Kidney epithelial cell (primary cell): ENCODE results near the gene ITPKC. TPM values are rescaled to one million over a fixed set of nuclear protein-coding genes. Genes with fewer than 3 reads are reported as not detected.

Source experiments
- DNase-seq: peaks from one replicate; pipeline ENCODE4 v3.0.0-alpha.2; 2010; ENCODE audit warnings: low read depth
- H3K27me3 ChIP-seq: 2 replicates; pipeline ENCODE4 v1.6.0; 2011; ENCODE audit warnings: low read length; ENCODE audit not compliant: control insufficient read depth, insufficient read depth
- H3K36me3 ChIP-seq: 2 replicates; pipeline ENCODE4 v1.5.1; 2011; ENCODE audit warnings: low read length; ENCODE audit not compliant: control insufficient read depth, insufficient read depth
- H3K4me3 ChIP-seq: 2 replicates; pipeline ENCODE4 v1.5.1; 2011; ENCODE audit warnings: low read depth, mild to moderate bottlenecking, control low read depth, low read length
- CTCF ChIP-seq: IDR thresholded peaks from 2 replicates; pipeline ENCODE4 v1.5.1; 2011; ENCODE audit warnings: mild to moderate bottlenecking, moderate library complexity, low read length, control low read depth, inconsistent platforms; ENCODE audit not compliant: insufficient read depth, poor library complexity, severe bottlenecking
- total RNA-seq: library from RNA; depleted of rRNA; stranded (reverse); fragments of >200 nt; gene quantifications from 2 replicates; pipeline ENCODE4 v1.2.3, GENCODE V29; 2015

ITPKC gene
- 25.8 and 40.2 TPM in 2 replicates for total RNA-seq

GRCh38 chr19:40716482-40717324, at the start of gene ITPKC, which contains the start of gene COQ8B:
ITPKC (plus strand) TSS chr19:40717112; CDS start chr19:40717136, 24 bp downstream.
COQ8B (minus strand) TSS chr19:40716886; CDS start chr19:40714632, 2,254 bp downstream.
- Histone ChIP-seq H3K27me3 (no peaks in the 10 kb centered on the region), H3K36me3 (no peaks in the 10 kb centered on the region), H3K4me3 (peak within 1 kb of the TSS; percentile 61)
- DNase-seq, result peak; percentile 88
- TF ChIP-seq CTCF, result no peak

- H3K36me3 ChIP-seq, result peaks cover 4% of the 10 kb centered on the region
- no peak for TF ChIP-seq CTCF
- H3K4me3 ChIP-seq, result no peak overlapping the region
- DNase-seq, result no peak
- no peaks in the 10 kb centered on the region for H3K27me3 ChIP-seq
These were observed 49.3 kb upstream of the ITPKC start for GRCh38 chr19:40667602-40668001.

GRCh38 chr19:40668991-40669614, 47.8 kb upstream of the ITPKC start:
- no peak for TF ChIP-seq CTCF
- no peak for DNase-seq
- Histone ChIP-seq H3K27me3 (no peaks in the 10 kb centered on the region), H3K4me3 (no peak overlapping the region), H3K36me3 (peaks cover 5% of the 10 kb centered on the region)

GRCh38 chr19:40671404-40671803, 45.5 kb upstream of the ITPKC start:
- no peak for TF ChIP-seq CTCF
- no peak for DNase-seq
- Histone ChIP-seq H3K36me3 (peaks cover 6% of the 10 kb centered on the region), H3K4me3 (no peak overlapping the region), H3K27me3 (no peaks in the 10 kb centered on the region)

GRCh38 chr19:40672038-40672437, 44.9 kb upstream of the ITPKC start:
- TF ChIP-seq CTCF, result no peak
- Histone ChIP-seq H3K27me3 (no peaks in the 10 kb centered on the region), H3K4me3 (no peak overlapping the region), H3K36me3 (peaks cover 6% of the 10 kb centered on the region)
- no peak for DNase-seq
